Measurements from ENCODE around the gene FAM135A.

Gene FAM135A

DNA sequence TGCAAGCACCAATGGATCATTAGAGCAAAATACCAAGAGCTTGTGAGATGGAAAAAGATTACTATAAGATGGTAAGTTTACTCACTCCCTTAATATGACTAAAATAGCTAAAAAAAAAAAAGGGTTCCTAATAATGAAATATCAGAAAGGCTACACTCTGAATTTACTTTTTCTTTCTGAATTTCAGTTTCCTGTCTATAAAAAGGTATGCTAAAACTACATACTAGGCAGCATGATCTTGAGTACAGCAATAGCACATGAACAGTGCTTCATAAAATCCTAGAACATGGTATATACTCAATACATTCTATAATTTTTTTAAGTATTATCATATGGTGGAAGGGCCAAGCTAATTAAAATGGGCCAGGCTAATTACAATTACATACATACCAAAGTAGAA is 24.0 kb upstream of the FAM135A start:
- H3K4me3 ChIP-seq (ENCODE audit: low read depth, low read length, poor library complexity, severe bottlenecking), result no peak overlapping the region
- H3K9me2 ChIP-seq (ENCODE audit: low read depth, low read length), result no peaks in the 10 kb centered on the region
- H2AFZ ChIP-seq (ENCODE audit: low read length), result no peak overlapping the region
- H3K9ac ChIP-seq (ENCODE audit: low read length), result no peak overlapping the region
- H4K20me1 ChIP-seq (ENCODE audit: insufficient read depth, low read length), result no peaks in the 10 kb centered on the region
- no peaks in the 10 kb centered on the region for H3K27me3 ChIP-seq (ENCODE audit: insufficient read depth, low read length)
- H3F3A ChIP-seq (ENCODE audit: insufficient read depth, low read length), result no peaks in the 10 kb centered on the region
- H3K36me3 ChIP-seq (ENCODE audit: insufficient read depth, low read length), result no peaks in the 10 kb centered on the region
- no peak overlapping the region for H3K27ac ChIP-seq (ENCODE audit: low read depth, low read length, poor library complexity, severe bottlenecking)
- H3K4me2 ChIP-seq (ENCODE audit: low read length), result no peak overlapping the region
- no peaks in the 10 kb centered on the region for H3K4me1 ChIP-seq (ENCODE audit: insufficient read depth, low read length, severe bottlenecking)
- no peaks in the 10 kb centered on the region for H3K9me3 ChIP-seq (ENCODE audit: low read length)
- H3K79me2 ChIP-seq (ENCODE audit: insufficient read depth, low read length), result no peaks in the 10 kb centered on the region
- TF ChIP-seq, protein P1, sequence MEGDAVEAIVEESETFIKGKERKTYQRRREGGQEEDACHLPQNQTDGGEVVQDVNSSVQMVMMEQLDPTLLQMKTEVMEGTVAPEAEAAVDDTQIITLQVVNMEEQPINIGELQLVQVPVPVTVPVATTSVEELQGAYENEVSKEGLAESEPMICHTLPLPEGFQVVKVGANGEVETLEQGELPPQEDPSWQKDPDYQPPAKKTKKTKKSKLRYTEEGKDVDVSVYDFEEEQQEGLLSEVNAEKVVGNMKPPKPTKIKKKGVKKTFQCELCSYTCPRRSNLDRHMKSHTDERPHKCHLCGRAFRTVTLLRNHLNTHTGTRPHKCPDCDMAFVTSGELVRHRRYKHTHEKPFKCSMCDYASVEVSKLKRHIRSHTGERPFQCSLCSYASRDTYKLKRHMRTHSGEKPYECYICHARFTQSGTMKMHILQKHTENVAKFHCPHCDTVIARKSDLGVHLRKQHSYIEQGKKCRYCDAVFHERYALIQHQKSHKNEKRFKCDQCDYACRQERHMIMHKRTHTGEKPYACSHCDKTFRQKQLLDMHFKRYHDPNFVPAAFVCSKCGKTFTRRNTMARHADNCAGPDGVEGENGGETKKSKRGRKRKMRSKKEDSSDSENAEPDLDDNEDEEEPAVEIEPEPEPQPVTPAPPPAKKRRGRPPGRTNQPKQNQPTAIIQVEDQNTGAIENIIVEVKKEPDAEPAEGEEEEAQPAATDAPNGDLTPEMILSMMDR (IDR thresholded peaks at IDR 0.05; ENCODE audit: low read length), result no peak
- TF ChIP-seq EZH2 (IDR thresholded peaks at IDR 0.05; ENCODE audit: borderline replicate concordance, low read length), result no peak

DNA sequence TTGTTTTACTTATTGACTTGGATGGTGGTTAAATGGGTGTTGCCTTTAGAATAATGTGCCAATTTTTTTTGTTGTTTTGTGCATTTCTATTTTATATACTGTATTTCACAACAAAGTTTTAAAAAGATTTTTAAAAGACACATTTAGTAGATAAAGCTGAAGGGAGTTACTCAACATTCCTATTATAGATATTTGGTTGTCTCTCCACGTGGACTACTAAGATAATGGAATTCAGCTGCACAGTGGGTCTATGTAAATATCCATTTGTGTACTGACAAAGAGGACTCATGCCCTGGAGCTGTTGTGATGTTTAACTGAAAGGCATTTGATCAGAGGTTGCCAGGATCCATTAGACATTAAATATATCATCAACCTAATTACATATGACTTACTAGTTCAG is 23.2 kb upstream of the FAM135A start:
- Histone ChIP-seq H3K79me2 (ENCODE audit: insufficient read depth, low read length) (no peaks in the 10 kb centered on the region), H3K4me2 (ENCODE audit: low read length) (no peak overlapping the region), H3K27me3 (ENCODE audit: insufficient read depth, low read length) (no peaks in the 10 kb centered on the region), H4K20me1 (ENCODE audit: insufficient read depth, low read length) (no peaks in the 10 kb centered on the region), H3K9me3 (ENCODE audit: low read length) (no peaks in the 10 kb centered on the region), H3K9me2 (ENCODE audit: low read depth, low read length) (no peaks in the 10 kb centered on the region), H2AFZ (ENCODE audit: low read length) (no peak overlapping the region), H3K4me3 (ENCODE audit: low read depth, low read length, poor library complexity, severe bottlenecking) (no peak overlapping the region), H3K9ac (ENCODE audit: low read length) (no peak overlapping the region), H3K4me1 (ENCODE audit: insufficient read depth, low read length, severe bottlenecking) (peaks cover 4% of the 10 kb centered on the region), H3K36me3 (ENCODE audit: insufficient read depth, low read length) (no peaks in the 10 kb centered on the region), H3K27ac (ENCODE audit: low read depth, low read length, poor library complexity, severe bottlenecking) (no peak overlapping the region), H3F3A (ENCODE audit: insufficient read depth, low read length) (no peaks in the 10 kb centered on the region)
- TF ChIP-seq EZH2 (IDR thresholded peaks at IDR 0.05; ENCODE audit: borderline replicate concordance, low read length), result no peak
- TF ChIP-seq, protein P1 (IDR thresholded peaks at IDR 0.05; ENCODE audit: low read length), result no peak

DNA sequence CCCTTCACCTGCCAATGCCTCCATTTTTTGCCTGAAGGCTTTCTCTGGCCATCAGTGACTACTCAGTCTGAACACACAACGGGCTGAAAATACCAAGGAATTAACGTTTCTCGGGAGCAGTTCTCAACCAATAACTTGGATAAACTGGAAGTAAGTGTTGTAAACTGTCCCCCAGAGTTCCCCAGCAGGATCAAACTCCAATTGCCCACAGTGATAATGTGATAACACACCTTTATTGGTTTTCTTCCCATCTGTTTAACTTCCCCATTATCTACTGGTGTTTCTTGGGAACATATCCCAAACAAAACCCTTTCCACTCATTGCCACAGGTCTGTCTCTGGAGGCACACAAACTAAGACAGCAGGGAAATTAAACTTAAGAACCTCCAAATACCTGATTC is 21.8 kb upstream of the FAM135A start:
- no peak for TF ChIP-seq EZH2 (IDR thresholded peaks at IDR 0.05; ENCODE audit: borderline replicate concordance, low read length)
- TF ChIP-seq, protein P1 (IDR thresholded peaks at IDR 0.05; ENCODE audit: low read length), result no peak
- H3F3A ChIP-seq (ENCODE audit: insufficient read depth, low read length), result no peaks in the 10 kb centered on the region
- no peaks in the 10 kb centered on the region for H3K9me2 ChIP-seq (ENCODE audit: low read depth, low read length)
- no peaks in the 10 kb centered on the region for H4K20me1 ChIP-seq (ENCODE audit: insufficient read depth, low read length)
- peaks cover 13% of the 10 kb centered on the region for H3K4me1 ChIP-seq (ENCODE audit: insufficient read depth, low read length, severe bottlenecking)
- H2AFZ ChIP-seq (ENCODE audit: low read length), result no peak overlapping the region
- no peaks in the 10 kb centered on the region for H3K27me3 ChIP-seq (ENCODE audit: insufficient read depth, low read length)
- no peak overlapping the region for H3K4me3 ChIP-seq (ENCODE audit: low read depth, low read length, poor library complexity, severe bottlenecking)
- no peak overlapping the region for H3K4me2 ChIP-seq (ENCODE audit: low read length)
- no peaks in the 10 kb centered on the region for H3K79me2 ChIP-seq (ENCODE audit: insufficient read depth, low read length)
- H3K36me3 ChIP-seq (ENCODE audit: insufficient read depth, low read length), result no peaks in the 10 kb centered on the region
- no peaks in the 10 kb centered on the region for H3K9me3 ChIP-seq (ENCODE audit: low read length)
- H3K27ac ChIP-seq (ENCODE audit: low read depth, low read length, poor library complexity, severe bottlenecking), result no peak overlapping the region
- no peak overlapping the region for H3K9ac ChIP-seq (ENCODE audit: low read length)

Measured in OCI-LY1 (cell line).